Measurements from ENCODE around the gene SLC6A16.
"Not testable (repeated sequence)": the region's sequence is repeated elsewhere in the genome, so short reads cannot be mapped to it uniquely, and the experiment has no call there.

The SLC6A16 gene

DNA sequence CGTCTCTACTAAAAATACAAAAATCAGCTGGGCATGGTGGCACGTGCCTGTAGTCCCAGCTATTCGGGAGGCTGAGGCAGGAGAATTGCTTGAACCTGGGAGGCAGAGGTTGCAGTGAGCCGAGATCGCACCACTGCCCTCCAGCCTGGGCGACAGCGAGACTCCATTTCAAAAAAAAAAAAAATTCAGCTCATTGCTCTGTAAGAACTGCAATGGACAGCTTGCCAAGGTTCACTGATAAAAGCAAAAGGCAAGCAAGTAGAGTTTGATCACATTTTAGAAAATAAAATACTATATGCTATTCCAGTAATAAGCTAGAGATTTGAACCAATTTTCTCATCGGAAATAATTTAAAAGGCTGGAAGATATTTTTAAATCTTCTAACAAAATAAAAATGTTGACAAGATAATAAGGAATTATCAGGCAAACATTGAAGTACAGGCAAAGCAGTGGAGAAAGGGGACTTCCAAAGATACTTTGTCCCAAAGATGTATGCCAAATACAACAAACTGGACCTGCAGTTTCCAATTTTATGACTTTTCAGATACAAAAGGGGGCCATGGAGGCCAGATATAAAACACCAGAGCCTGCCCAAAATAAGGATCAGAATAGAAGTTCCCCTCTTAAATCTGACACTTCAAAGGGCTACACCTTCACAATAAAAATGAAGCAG, 29.6 kb downstream of the SLC6A16 start:
- no peak for TF ChIP-seq CTCF (IDR thresholded peaks at IDR 0.05; ENCODE audit: extremely low read depth, missing control alignments)
- no peak for DNase-seq (ENCODE audit: low spot score)

GRCh38 chr19:49294401-49294800, 30.6 kb downstream of the SLC6A16 start:
- no peak for TF ChIP-seq CTCF (IDR thresholded peaks at IDR 0.05; ENCODE audit: extremely low read depth, missing control alignments)
- DNase-seq (ENCODE audit: low spot score), result no peak

GRCh38 chr19:49290517-49290916, 34.5 kb downstream of the SLC6A16 start:
- DNase-seq (ENCODE audit: low spot score), result no peak
- no peak for TF ChIP-seq CTCF (IDR thresholded peaks at IDR 0.05; ENCODE audit: extremely low read depth, missing control alignments)

DNA sequence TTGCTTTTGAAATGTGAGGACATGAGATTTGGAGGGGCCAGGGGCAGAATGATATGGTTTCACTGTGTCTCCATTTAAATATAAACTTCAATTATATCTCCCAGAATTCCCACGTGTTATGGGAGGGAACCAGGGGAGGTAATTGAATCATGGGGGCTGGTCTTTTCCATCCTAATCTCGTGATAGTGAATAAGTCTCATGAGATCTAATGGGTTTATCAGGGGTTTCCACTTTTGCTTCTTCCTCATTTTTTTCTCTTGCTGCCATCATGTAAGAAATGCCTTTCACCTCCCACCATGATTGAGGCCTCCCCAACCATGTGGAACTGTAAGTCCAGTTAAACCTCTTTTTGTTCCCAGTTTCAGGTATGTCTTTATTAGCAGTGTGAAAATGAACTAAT, 35.7 kb downstream of the SLC6A16 start:
- DNase-seq (ENCODE audit: low spot score), result not testable (repeated sequence)

DNA sequence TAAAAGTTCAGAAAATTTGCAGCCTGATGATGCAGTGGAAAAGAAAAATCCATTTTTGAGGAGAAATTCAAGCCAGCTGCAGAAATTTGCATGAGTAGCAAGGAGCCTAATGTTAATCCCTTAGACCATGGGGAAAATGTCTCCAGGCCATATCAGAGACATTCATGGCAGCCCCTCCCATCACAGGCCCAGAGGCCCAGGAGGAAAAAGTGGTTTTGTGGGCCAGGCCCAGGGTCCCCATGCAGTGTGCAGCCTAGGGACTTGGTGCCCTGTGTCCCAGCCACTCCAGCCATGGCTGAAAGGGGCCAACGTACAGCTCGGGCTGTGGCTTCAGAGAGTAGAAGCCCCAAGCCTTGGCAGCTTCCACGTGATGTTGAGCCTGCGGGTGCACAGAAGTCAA, 36.8 kb downstream of the SLC6A16 start:
- not testable (repeated sequence) for DNase-seq (ENCODE audit: low spot score)

DNA sequence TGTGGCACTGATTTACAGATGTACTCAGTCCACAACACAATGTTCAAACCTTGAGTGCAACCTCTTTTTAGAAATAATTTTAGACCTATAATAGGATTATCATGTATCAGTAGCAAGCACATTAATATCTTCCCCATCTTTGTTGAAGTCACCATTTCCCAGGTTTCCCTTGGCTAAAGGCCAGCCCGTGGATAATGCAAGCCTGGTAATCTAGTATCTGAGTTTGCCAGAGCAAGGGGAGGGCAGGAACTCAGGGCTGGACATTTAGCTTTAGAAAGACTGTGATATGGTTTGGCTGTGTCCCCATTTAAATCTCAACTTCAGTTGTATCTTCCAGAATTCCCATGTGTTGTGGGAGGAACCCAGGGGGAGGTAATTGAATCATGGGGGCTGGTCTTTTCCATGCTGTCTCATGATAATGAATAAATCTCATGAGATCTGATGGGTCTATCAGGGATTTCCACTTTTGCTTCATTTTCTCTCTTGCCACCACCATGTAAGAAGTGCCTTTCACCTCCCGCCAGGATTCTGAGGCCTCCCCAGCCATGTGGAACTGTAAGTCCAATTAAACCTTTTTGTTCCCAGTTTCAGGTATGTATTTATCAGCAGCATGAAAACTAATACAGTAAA, 37.7 kb downstream of the SLC6A16 start:
- TF ChIP-seq CTCF (IDR thresholded peaks at IDR 0.05; ENCODE audit: extremely low read depth, missing control alignments), result no peak
- no peak for DNase-seq (ENCODE audit: low spot score)

GRCh38 chr19:49282184-49282583, 42.8 kb downstream of the SLC6A16 start:
- TF ChIP-seq CTCF (IDR thresholded peaks at IDR 0.05; ENCODE audit: extremely low read depth, missing control alignments), result no peak
- DNase-seq (ENCODE audit: low spot score), result no peak

DNA sequence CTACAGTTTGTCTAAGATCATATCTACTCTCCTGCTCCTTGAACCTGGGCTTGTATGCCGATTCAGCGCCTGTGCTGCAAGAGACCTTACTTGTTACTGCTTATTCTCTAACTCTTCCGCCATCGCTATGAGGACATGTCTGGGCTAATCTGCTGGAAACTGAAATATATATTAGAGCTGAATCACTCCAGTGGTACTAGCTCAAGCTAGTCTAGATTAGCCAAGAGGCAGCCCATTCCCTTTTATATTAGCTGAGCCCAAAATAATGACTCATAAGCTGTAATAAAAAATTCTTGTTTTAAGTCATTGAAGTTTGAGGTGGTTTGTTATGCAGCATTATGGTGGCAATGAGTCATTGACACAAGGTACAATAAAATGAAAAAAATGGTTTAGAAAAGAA, 52.8 kb downstream of the SLC6A16 start:
- no peak for DNase-seq (ENCODE audit: low spot score)

More for the DNA sequence above, 52.8 kb downstream of the SLC6A16 start:
- no peak for TF ChIP-seq CTCF (IDR thresholded peaks at IDR 0.05; ENCODE audit: extremely low read depth, missing control alignments)

Measured in GM20000 (cell line).